Left lung (tissue), 14 donors: Measurements from ENCODE around the gene IARS2. TPM values are rescaled to one million over a fixed set of nuclear protein-coding genes. Genes with fewer than 3 reads are reported as not detected.

Experiments
- ATAC-seq: fragments of 200-7000 bp; cut with Tn5 transposase; one replicate; pipeline ENCODE4 v1.9.1; 2020; ENCODE audit warnings: moderate library complexity
- DNase-seq, 4 donors: peaks; one replicate each; pipeline ENCODE4 v3.0.0-alpha.2; 2013 to 2020
- H3K27ac ChIP-seq, 2 donors: fragments of 200-600 bp; sonication (generic) in 1 of 2; one replicate each; pipeline versions ENCODE4 v1.5.0 to v1.8.0; 2020 to 2021
- H3K27me3 ChIP-seq, 2 donors: fragments of 200-600 bp; sonication (generic) in 1 of 2; one replicate each; pipeline versions ENCODE4 v1.5.0 to v1.8.0; 2020 to 2021
- H3K36me3 ChIP-seq, 2 donors: fragments of 200-600 bp; sonication (generic) in 1 of 2; one replicate each; pipeline versions ENCODE4 v1.5.0 to v1.8.0; 2020 to 2021
- H3K4me1 ChIP-seq, 2 donors: fragments of 200-600 bp; one replicate each; pipeline ENCODE4 v1.8.0; 2021
- H3K4me3 ChIP-seq, 2 donors: fragments of 200-600 bp; sonication (generic) in 1 of 2; one replicate each; pipeline versions ENCODE4 v1.5.0 to v1.8.0; 2020 to 2021; ENCODE audit warnings: mild to moderate bottlenecking in 1 of 2
- H3K9me3 ChIP-seq, 2 donors: fragments of 200-600 bp; sonication (generic) in 1 of 2; one replicate each; pipeline versions ENCODE4 v1.5.0 to v1.8.0; 2020 to 2021
- intact Hi-C, 2 donors: fragments of 100-400 bp; cut with DNase I; formaldehyde crosslinking; loops; one replicate each; pipeline versions ENCODE4 v1.11.2 to v1.14.2; 2022
- long read RNA-seq, 12 donors: library from polyadenylated mRNA in 2 of 12; unstranded in 2 of 12; transcript quantifications; one replicate each; pipeline ENCODE4 v2.0.0 and lab custom pipeline, GENCODE V29; 2019 to 2026
- polyA plus RNA-seq, 6 donors: library from polyadenylated mRNA; unstranded; fragments of 120-200 nt; gene quantifications; one replicate each; pipeline ENCODE4 v1.2.1, GENCODE V29; 2013; ENCODE audit not compliant: insufficient read length in 6 of 6
- total RNA-seq, 2 donors: library from RNA; stranded (reverse); fragmentation: NEBNext Ultra II Directional; extraction: Animal tissue kit (Norgen Biotek cat#: 25700); gene quantifications; one replicate each; pipeline ENCODE4 v1.2.1, GENCODE V29; 2021
- TF ChIP-seq, protein P1 (sequence below), 2 donors: fragments of 200-600 bp; sonication (generic) in 1 of 2; IDR thresholded peaks; one replicate each; pipeline versions ENCODE4 v1.5.0 to v1.8.0; 2021; ENCODE audit warnings: antibody characterized with exemption in 2 of 2
- donor health status: DM: no; HTN: yes; CAD: no.
- donor health status: DM: no; HTN: no; CAD: no.

The IARS2 gene
- total RNA-seq (10 to 100 TPM; 60.3 to 63.9 TPM), polyA plus RNA-seq (10 to 100 TPM; 67.6 to 86.3 (median 75.5) TPM)
- long read RNA-seq, donor 1, transcript IARS2-201 (23 exons, 3,560 nt) = major isoform, 12 of 34 reads
- long read RNA-seq, donor 1, partial matches to known transcripts = 22 of 34 reads
- long read RNA-seq, donor 1, other reads (novel, unspliced or antisense) = 0 of 34 reads
- long read RNA-seq, donor 2, transcript IARS2-201 (23 exons, 3,560 nt) = major isoform, 9 of 44 reads
- long read RNA-seq, donor 2, partial matches to known transcripts = 34 of 44 reads
- long read RNA-seq, donor 2, other reads (novel, unspliced or antisense) = 0 of 44 reads
- long read RNA-seq, donor 3, transcript IARS2-201 (23 exons, 3,560 nt) = major isoform, 11 of 29 reads
- long read RNA-seq, donor 3, partial matches to known transcripts = 17 of 29 reads
- long read RNA-seq, donor 3, other reads (novel, unspliced or antisense) = 0 of 29 reads
- long read RNA-seq, donor 4, partial matches to known transcripts = 9 of 11 reads
- long read RNA-seq, donor 4, other reads (novel, unspliced or antisense) = 0 of 11 reads
- long read RNA-seq, donor 5, transcript IARS2-201 (23 exons, 3,560 nt) = major isoform, 14 of 29 reads
- long read RNA-seq, donor 5, partial matches to known transcripts = 15 of 29 reads
- long read RNA-seq, donor 5, other reads (novel, unspliced or antisense) = 0 of 29 reads
- long read RNA-seq, donor 6, transcript IARS2-201 (23 exons, 3,560 nt) = major isoform, 13 of 44 reads
- long read RNA-seq, donor 6, partial matches to known transcripts = 30 of 44 reads
- long read RNA-seq, donor 6, other reads (novel, unspliced or antisense) = 0 of 44 reads
- long read RNA-seq, donor 7, transcript IARS2-201 (23 exons, 3,560 nt) = major isoform, 9 of 17 reads
- long read RNA-seq, donor 7, partial matches to known transcripts = 8 of 17 reads
- long read RNA-seq, donor 7, other reads (novel, unspliced or antisense) = 0 of 17 reads
- long read RNA-seq, donor 8, transcript IARS2-201 (23 exons, 3,560 nt) = major isoform, 8 of 36 reads
- long read RNA-seq, donor 8, partial matches to known transcripts = 28 of 36 reads
- long read RNA-seq, donor 8, other reads (novel, unspliced or antisense) = 0 of 36 reads
- long read RNA-seq, donor 9 = 0 reads
- long read RNA-seq, donor 10, partial matches to known transcripts = 5 of 5 reads
- long read RNA-seq, donor 10, other reads (novel, unspliced or antisense) = 0 of 5 reads
- long read RNA-seq, donor 11, transcript IARS2-201 (23 exons, 3,560 nt) = major isoform, 9 of 25 reads
- long read RNA-seq, donor 11, partial matches to known transcripts = 16 of 25 reads
- long read RNA-seq, donor 11, other reads (novel, unspliced or antisense) = 0 of 25 reads
- long read RNA-seq, donor 12, transcript IARS2-201 (23 exons, 3,560 nt) = major isoform, 10 of 34 reads
- long read RNA-seq, donor 12, partial matches to known transcripts = 24 of 34 reads
- long read RNA-seq, donor 12, other reads (novel, unspliced or antisense) = 0 of 34 reads

DNA sequence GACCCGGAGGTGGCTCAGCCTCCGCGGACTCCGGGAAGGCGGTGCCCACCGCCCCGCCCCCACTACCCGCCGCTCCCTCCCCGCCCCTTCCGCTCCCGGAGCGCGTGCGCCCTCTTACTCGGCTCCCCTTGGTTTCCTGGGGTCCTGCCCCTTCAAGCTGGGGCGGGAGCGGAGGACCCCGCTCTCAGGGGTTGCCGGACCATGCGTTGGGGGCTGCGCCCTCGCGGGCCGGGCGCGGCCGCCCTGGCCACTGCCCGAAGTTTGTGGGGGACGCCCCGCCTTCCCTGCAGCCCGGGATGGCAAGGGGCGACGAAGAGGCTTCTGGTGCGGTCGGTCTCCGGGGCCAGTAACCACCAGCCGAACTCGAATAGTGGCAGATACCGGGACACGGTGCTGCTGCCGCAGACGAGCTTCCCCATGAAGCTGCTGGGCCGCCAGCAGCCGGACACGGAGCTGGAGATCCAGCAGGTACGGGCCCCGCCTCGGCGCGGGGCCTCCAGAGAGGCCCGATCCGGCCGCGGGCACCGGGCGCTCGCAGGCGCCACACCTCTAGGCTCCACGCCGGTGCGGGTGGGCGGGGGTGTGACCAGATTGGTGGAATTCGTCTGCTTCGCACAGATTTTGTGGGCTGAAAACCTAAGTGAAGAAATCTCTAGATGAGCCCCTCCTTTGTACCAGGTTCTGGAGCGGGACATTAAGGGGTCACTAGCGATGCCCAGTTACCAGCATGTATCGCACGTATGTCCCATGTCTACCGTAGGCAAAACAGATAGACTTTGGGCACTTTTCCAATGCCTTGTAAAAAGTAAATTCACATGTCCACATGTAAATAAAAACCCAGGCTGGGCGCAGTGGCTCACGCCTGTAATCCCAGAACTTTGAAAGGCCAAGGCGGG is at the start of gene IARS2:
IARS2 (plus strand) TSS at position 117 of the 896 bp plus-strand sequence; CDS start at position 202, 85 bp downstream.
- ATAC-seq (peak; percentile 94), DNase-seq (peak; percentile 79 to 97 (median 90))
- H3K36me3 ChIP-seq = peaks cover 0 to 29% of the 10 kb centered on the region in 2 donors
- H3K4me3 ChIP-seq = peak within 1 kb of the TSS; percentile 84 to 98
- TF ChIP-seq, protein P1, sequence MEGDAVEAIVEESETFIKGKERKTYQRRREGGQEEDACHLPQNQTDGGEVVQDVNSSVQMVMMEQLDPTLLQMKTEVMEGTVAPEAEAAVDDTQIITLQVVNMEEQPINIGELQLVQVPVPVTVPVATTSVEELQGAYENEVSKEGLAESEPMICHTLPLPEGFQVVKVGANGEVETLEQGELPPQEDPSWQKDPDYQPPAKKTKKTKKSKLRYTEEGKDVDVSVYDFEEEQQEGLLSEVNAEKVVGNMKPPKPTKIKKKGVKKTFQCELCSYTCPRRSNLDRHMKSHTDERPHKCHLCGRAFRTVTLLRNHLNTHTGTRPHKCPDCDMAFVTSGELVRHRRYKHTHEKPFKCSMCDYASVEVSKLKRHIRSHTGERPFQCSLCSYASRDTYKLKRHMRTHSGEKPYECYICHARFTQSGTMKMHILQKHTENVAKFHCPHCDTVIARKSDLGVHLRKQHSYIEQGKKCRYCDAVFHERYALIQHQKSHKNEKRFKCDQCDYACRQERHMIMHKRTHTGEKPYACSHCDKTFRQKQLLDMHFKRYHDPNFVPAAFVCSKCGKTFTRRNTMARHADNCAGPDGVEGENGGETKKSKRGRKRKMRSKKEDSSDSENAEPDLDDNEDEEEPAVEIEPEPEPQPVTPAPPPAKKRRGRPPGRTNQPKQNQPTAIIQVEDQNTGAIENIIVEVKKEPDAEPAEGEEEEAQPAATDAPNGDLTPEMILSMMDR (IDR thresholded peaks at IDR 0.05) = no peak
- H3K27me3 ChIP-seq = no peaks in the 10 kb centered on the region
- intact Hi-C loops = no loop called here
- H3K4me1 ChIP-seq = peaks cover 9 to 36% of the 10 kb centered on the region in 2 donors
- no peaks in the 10 kb centered on the region for H3K9me3 ChIP-seq
- H3K27ac ChIP-seq = peak within 1 kb of the TSS; percentile 73 to 86

DNA sequence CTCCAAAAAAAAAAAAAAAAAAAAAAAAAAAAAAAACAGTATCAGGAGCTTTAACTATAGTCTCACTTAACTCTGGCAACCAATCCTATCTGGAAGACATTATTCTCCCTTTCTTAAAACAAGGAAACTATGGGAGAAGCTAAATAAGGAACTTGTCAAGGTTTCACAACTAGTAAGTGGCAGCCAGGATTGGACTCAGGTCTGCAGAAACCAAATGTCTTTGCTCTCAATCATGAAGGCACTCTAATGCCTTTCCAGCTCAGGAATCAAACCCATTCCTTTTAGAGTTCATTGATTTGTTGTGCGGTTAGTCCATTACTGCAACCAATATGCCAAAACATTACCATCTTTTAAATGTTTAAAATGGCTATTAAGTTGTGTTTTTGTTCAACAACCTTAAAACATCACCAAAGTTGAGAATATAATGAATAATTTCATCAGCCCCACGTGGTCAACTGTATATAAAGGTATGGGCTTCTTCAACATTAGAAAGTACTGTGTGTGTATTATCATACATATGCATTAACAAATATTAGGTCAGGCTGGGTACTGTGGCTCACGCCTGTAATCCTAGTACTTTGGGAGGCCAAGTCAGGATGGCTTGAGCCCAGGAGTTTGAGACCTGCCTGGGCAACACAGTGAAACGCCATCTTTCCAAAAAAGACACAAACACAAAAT is 49.1 kb upstream of the IARS2 start:
- intact Hi-C loops = no loop called here
- H3K27ac ChIP-seq = no peak overlapping the region
- peak overlapping the region in 1 of 2 donors; percentile 91 for H3K4me3 ChIP-seq

DNA sequence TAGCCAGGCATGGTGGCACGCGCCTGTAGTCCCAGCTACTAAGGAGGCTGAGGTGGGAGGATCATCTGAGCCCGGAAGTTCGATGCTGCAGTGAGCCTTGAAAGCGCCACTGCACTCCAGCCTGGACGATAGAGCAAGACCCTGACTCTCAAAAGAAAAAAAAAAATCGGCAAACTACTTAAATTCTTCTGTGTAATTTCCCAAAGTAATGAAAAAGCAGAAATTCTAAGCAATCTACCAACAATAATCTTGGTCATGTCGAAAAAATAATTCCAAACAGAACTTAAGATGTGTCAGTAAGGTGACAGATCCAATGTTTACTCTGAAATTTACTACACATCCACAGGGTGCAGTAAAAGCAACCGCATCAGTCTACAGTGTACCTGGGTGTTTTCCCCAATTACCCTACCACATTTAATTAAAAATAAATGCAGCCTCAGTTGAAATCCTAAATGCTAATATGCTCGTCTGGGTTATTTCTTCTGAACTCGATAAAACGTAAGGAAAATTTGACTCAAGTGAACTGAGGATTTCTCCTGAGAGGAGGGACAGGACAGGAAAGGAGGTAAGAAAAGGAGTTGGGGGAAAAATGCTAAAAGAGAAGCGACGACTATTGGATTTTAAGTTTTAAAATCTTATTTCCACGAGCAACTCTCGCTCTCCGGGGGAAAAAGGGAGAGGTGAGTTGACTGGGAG is 48.4 kb upstream of the IARS2 start:
- peak; percentile 36 for ATAC-seq
- intact Hi-C loops = no loop called here
- H3K4me3 ChIP-seq = peak overlapping the region; percentile 88 to 91
- no peaks in the 10 kb centered on the region for H3K9me3 ChIP-seq
- peaks cover 9 to 27% of the 10 kb centered on the region in 2 donors for H3K4me1 ChIP-seq
- peaks cover 0 to 14% of the 10 kb centered on the region in 2 donors for H3K36me3 ChIP-seq
- H3K27me3 ChIP-seq = no peaks in the 10 kb centered on the region
- peak overlapping the region; percentile 77 to 88 for H3K27ac ChIP-seq
- TF ChIP-seq, protein P1 (IDR thresholded peaks at IDR 0.05) = no peak
- DNase-seq = peak in 1 of 4 donors; percentile 3

More for the DNA sequence above, 49.1 kb upstream of the IARS2 start:
- TF ChIP-seq, protein P1 (IDR thresholded peaks at IDR 0.05) = no peak
- H3K9me3 ChIP-seq = no peaks in the 10 kb centered on the region
- H3K36me3 ChIP-seq = peaks cover 0 to 21% of the 10 kb centered on the region in 2 donors
- H3K27me3 ChIP-seq = no peaks in the 10 kb centered on the region
- peaks cover 9 to 27% of the 10 kb centered on the region in 2 donors for H3K4me1 ChIP-seq
- no peak for DNase-seq
- no peak for ATAC-seq
